ENCODE data around the gene ZNF681.
"Not testable (repeated sequence)": the region's sequence is repeated elsewhere in the genome, so short reads cannot be mapped to it uniquely, and the experiment has no call there.

Gene ZNF681

DNA sequence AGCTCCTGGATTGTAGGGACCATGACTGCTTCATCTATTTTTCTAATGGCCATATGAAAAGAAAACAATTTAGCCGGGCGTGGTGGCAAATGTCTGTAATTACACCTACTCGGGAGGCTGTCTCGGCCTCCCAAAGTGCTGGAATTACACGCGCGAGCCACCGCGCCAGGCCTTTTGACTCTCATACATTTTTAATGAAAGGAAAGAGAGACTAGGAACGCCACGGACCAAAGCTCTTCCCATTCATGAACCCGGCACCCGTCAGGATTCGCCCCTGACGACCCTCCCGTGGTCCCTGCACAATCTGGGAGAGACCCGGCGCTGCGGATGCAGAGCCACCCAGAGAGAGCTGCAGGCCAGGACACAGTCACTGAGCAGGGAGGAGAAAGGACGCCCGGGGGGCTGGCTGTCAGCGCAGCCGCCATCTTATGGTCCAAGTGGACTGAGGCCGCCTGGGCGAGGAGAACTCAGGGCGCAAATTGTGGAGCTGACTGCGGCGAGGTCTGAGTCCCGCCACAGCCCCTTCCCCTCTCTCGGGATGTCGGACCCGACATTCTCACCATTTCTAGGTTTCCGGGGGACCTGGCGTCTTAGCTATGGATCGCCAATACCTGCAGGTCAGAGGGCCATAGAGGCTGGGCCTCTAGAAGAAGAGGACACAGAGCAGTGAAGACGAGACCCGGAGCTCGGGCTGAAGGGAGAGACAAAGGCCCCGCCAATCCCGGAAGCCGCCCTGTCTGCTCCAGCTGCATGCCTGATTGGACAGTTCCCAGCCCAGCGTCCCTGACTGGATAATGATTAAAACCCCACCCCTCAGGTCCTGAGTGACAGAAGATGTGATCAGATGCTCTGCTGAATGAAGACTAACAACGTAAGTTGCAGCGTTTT lies at the start of gene ZNF681:
Gene ZNF681, minus strand, starts transcription at position 705 of the 888 bp plus-strand sequence. Its CDS starts 142 bp downstream, at position 563.
- DNase-seq (ENCODE audit: low read depth) = peak; percentile 78

DNA sequence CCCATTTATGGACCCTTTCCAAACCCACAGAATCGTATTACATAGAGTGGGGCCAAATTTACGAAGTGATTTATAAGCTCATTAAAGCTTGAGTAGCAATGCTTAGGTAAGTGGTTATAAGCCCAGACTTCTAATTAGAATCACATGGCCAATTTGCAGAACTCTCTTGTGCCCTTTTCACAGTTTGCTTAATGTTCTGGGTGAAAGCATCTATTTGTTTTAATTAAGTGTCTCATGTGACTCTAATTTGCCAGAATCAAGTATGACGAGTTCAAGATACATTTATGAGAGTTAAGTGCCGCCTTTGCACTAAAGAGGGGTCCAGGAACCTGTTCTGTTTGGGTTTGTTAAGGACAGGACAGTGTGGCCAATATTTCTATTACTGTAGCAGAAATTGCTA lies 46.0 kb upstream of the ZNF681 start:
- no peak for DNase-seq (ENCODE audit: low read depth)

GRCh38 chr19:23802290-23802689 lies 43.6 kb upstream of the ZNF681 start:
- DNase-seq (ENCODE audit: low read depth) = no peak

GRCh38 chr19:23801803-23802202 lies 43.1 kb upstream of the ZNF681 start:
- no peak for DNase-seq (ENCODE audit: low read depth)

- DNase-seq (ENCODE audit: low read depth) = no peak
Observed at GRCh38 chr19:23800868-23801267, 42.2 kb upstream of the ZNF681 start.

DNA sequence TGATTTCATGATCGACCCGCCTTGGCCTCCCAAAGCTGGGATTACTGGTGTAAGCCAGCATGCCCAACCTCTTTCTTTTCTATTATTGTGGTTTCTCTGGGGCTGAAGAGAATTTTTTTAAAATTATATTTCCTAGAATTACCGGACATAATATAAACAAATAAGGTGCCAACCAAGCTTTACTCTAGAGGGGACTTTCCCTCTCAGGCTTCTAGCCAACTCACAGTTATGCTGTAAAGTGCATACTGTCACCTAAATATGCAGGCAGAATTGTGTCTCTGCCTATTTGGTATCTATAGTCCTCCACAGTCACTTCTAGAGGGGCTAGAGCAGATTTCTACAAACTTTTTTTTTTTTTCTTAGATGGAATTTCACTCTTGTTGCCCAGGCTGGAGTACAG lies 41.6 kb upstream of the ZNF681 start:
- no peak for DNase-seq (ENCODE audit: low read depth)

- peak; percentile 7 for DNase-seq (ENCODE audit: low read depth)
Observed at GRCh38 chr19:23799321-23799720, 40.6 kb upstream of the ZNF681 start.

DNA sequence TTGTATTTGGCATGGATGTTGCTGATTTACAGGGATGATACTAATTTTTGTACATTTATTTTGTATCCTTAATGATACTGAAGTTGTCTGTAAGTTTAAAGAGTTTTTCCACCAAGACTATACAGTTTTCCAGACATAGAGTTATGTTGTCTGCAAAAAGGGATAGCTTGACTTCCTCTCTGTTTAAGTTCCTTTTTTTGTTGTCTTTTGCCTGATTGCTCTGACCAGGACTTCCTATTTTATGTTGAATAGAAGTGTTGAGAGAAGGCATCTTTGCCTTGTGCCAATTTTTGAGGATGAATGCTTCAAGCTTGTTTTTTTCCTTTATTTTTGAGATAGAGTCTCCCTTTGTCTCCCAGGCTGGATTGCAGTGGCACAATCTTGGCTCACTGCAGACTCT lies 36.8 kb upstream of the ZNF681 start:
- no peak for DNase-seq (ENCODE audit: low read depth)

- no peak for DNase-seq (ENCODE audit: low read depth)
Observed at GRCh38 chr19:23792784-23793183, 34.1 kb upstream of the ZNF681 start.

GRCh38 chr19:23790641-23791488 lies 32.2 kb upstream of the ZNF681 start:
- DNase-seq (ENCODE audit: low read depth) = no peak

DNA sequence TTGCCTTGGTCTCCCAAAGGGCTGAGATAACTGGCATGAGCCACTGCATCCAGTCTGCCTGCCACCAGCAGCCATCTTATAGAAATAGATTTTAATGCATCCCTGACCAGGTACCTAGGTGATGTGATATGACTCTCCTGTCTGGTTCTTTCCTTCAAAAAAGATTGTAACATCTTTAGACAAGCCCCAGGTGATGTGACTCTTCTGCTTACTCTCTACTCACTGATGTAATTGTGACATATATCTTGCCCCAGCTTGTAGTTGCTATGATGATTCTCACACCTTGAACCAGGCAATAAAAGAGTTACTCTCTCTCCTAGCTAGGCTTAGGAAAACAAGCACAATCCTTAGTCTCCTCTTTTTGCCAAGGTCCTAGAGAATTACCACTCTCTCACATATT lies 30.6 kb upstream of the ZNF681 start:
- no peak for DNase-seq (ENCODE audit: low read depth)

- no peak for DNase-seq (ENCODE audit: low read depth)
Observed at GRCh38 chr19:23788411-23788810, 29.7 kb upstream of the ZNF681 start.

GRCh38 chr19:23787106-23787505 lies 28.4 kb upstream of the ZNF681 start:
- DNase-seq (ENCODE audit: low read depth) = no peak

- DNase-seq (ENCODE audit: low read depth) = no peak
Observed at GRCh38 chr19:23785982-23786381, 27.3 kb upstream of the ZNF681 start.

DNA sequence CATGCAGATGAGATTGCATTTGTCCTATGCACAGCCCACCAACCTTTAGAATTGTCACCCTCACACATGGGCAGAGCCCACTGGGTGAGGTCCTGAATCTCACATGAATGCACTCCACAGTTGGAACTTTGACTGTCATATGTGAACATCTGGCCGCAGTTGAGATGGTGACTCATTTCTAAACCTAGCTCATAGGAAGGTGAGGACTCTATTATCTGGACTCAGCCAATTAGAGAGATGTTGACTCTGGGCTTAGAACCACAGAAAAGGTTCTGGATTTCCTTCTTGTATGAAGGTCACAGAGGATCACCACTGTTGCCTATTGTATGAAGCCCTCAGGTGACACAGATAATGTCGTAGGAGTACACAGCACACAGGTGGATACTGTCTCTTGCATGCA lies 25.6 kb upstream of the ZNF681 start:
- DNase-seq (ENCODE audit: low read depth) = no peak

DNA sequence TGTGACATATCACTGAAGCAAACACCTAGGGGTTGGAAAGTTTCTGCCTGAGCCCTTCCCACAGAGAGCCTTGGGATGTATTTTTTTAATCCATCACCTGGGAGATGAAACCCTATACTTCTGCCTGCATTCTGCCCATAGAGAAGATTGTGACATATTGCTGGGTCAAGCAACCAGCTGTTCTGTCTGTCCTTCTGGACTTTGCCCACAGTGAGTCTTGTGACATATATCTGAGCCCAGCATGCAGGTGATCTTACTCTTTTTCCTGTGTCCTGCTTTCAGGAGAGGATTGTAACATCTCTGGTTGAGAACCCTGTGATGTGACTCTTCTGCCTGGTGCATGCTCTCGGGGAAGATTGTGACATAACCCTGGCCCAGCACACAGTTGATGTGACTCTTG lies 24.9 kb upstream of the ZNF681 start:
- DNase-seq (ENCODE audit: low read depth) = no peak

DNA sequence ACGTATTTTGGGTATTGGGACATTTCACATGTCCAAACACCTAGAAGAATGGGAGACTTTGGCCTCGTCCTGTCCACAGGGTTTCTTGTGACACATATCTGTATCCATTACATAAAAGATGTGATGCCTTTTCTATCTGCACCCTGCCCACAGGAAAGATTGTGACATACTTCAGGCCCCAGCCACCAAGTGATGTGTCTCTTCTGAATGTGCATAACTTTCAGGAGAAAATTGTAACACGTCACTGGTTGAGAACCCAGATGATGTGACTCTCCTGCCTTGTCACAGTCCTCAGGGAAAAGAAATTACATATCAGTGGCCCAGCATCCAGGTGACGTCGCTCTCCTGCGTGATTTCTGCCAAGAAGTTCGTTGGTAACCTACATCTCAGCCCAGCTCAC lies 21.0 kb upstream of the ZNF681 start:
- DNase-seq (ENCODE audit: low read depth) = no peak

- no peak for DNase-seq (ENCODE audit: low read depth)
Observed at GRCh38 chr19:23778566-23778965, 19.9 kb upstream of the ZNF681 start.

DNA sequence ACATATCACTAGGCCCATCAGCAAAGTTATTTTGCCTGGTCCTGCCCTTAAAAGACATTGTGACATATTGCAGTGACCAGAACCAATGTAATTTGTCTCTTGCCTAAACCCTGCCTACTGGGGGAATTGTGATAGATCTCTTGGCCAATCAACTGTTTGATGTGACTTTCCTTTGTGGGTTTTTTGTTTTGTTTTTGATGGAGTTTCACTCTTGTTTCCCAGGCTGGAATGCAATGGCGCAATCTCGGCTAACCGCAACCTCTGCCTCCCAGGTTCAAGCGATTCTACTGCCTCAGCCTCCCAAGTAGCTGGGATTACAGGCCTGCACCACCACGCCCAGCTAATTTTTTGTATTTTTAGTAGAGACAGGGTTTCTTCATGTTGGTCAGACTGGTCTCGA lies 19.3 kb upstream of the ZNF681 start:
- not testable (repeated sequence) for DNase-seq (ENCODE audit: low read depth)

- DNase-seq (ENCODE audit: low read depth) = no peak
Observed at GRCh38 chr19:23777216-23777615, 18.5 kb upstream of the ZNF681 start.

GRCh38 chr19:23776507-23777205 lies 18.0 kb upstream of the ZNF681 start:
- no peak for DNase-seq (ENCODE audit: low read depth)

GRCh38 chr19:23774524-23774971 lies 15.9 kb upstream of the ZNF681 start:
- DNase-seq (ENCODE audit: low read depth) = no peak

All from stimulated activated CD4-positive, alpha-beta T cell treated with anti-CD3 and anti-CD28 coated beads, Interleukin-2, amount 100 ng/mL, for 4 hours (primary cell).